ENCODE data around the gene ANO2.

Gene ANO2

DNA sequence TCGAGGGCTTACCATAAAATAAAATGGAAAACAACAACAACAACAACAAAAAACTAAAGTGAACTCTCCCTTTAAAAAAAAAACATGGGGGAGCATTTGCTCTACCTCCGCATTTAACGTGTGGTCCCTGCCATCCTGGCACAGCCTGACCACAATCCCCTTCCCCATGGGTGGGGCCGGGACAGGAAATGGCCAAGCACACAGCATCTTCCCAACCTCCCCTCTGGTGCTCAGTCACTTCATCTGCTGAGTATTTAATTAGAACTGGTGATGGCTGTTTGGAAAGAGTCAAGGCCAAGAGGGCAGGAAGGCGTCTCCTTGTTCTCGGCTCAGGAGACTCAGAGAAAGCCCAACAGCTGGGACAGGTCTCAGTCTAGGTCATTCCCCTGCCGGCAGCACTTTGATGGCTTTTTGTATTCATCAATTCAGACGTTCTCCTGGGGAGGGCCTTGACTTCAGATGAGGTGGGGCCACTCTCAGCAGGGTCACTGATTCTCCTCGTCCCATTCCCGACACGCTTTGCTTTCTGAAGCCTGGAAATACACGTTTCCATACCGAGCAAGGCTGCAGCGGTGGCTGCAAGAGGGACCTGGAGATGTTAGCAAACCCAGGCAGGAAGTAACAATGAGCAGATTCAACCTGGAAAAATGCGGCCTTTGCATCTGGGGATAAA, 44.4 kb downstream of the ANO2 start:
- Histone ChIP-seq H3K27ac (replicated peaks; ENCODE audit: low read length) (no peak overlapping the region), H2BK15ac (ENCODE audit: low read length) (no peak overlapping the region), H2BK120ac (ENCODE audit: low read depth, low read length) (no peak overlapping the region), H2AFZ (ENCODE audit: low read length) (peak overlapping the region; percentile 36), H3K14ac (ENCODE audit: low read length) (no peak overlapping the region), H3K9me3 (replicated peaks in 1 of 2; ENCODE audit: control insufficient read depth in 2 of 2, insufficient read depth in 1 of 2, low read depth in 1 of 2, low read length in 2 of 2) (no peaks in the 10 kb centered on the region), H3K27me3 (ENCODE audit: control insufficient read depth in 3 of 3, insufficient read depth in 3 of 3, low read depth in 1 of 3, low read length in 3 of 3) (no peaks in the 10 kb centered on the region), H2BK12ac (ENCODE audit: low read length) (no peak overlapping the region), H3K23ac (ENCODE audit: low read depth, low read length, poor library complexity) (no peak overlapping the region), H3K4me1 (ENCODE audit: control insufficient read depth in 2 of 2, insufficient read depth in 1 of 2, low read depth in 1 of 2, low read length in 2 of 2) (peaks cover 0 to 10% of the 10 kb centered on the region in 2 donors), H3K4me2 (ENCODE audit: insufficient read depth, low read length, poor library complexity, severe bottlenecking) (no peak overlapping the region), H3K9ac (ENCODE audit: low read depth, low read length, poor library complexity) (no peak overlapping the region), H3K79me1 (ENCODE audit: low read depth, low read length) (no peaks in the 10 kb centered on the region), H3K4me3 (ENCODE audit: low read length in 2 of 2) (no peak overlapping the region), H2BK5ac (ENCODE audit: low read length) (no peak overlapping the region), H2AK5ac (ENCODE audit: low read depth, low read length) (no peak overlapping the region), H3K18ac (ENCODE audit: low read length) (no peak overlapping the region), H4K91ac (ENCODE audit: low read depth, low read length, poor library complexity) (no peak overlapping the region), H4K8ac (ENCODE audit: low read depth, low read length) (no peak overlapping the region), H3K36me3 (replicated peaks in 1 of 2; ENCODE audit: control insufficient read depth in 2 of 2, insufficient read depth in 2 of 2, low read length in 2 of 2) (no peaks in the 10 kb centered on the region), H3K4ac (ENCODE audit: low read length) (no peak overlapping the region)
- no CpG with 5 or more reads among the region's 15 CpGs for WGBS, 2 donors (ENCODE audit: extremely low coverage in 2 of 2, insufficient read length in 2 of 2, insufficient replicate concordance in 1 of 2)
- no peak for DNase-seq (ENCODE audit: low spot score)

DNA sequence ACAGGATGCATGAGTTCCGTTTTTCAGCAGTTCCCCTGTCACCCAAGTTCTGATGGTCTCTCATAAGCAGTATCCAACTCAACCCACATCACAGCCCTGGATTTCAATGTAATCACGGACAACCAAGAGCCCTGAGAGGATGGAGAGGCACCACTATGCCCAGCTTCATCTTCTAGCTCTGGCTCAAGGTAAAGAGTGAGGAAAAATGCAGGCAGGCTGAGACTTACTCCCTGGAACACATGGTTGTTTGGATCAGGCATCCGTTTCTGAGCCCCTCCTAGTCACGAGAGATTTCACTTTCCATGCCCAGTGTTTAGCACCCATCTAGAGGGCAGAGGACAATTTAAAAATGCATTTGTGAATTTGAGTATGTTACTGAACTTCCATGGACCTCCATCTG, 45.0 kb downstream of the ANO2 start:
- Histone ChIP-seq H3K79me1 (ENCODE audit: low read depth, low read length) (no peaks in the 10 kb centered on the region), H4K91ac (ENCODE audit: low read depth, low read length, poor library complexity) (no peak overlapping the region), H2BK15ac (ENCODE audit: low read length) (no peak overlapping the region), H3K9me3 (replicated peaks in 1 of 2; ENCODE audit: control insufficient read depth in 2 of 2, insufficient read depth in 1 of 2, low read depth in 1 of 2, low read length in 2 of 2) (no peaks in the 10 kb centered on the region), H2AFZ (ENCODE audit: low read length) (no peak overlapping the region), H3K4me3 (ENCODE audit: low read length in 2 of 2) (no peak overlapping the region), H3K27me3 (ENCODE audit: control insufficient read depth in 3 of 3, insufficient read depth in 3 of 3, low read depth in 1 of 3, low read length in 3 of 3) (no peaks in the 10 kb centered on the region), H3K14ac (ENCODE audit: low read length) (no peak overlapping the region), H4K8ac (ENCODE audit: low read depth, low read length) (no peak overlapping the region), H3K9ac (ENCODE audit: low read depth, low read length, poor library complexity) (no peak overlapping the region), H3K4me1 (ENCODE audit: control insufficient read depth in 2 of 2, insufficient read depth in 1 of 2, low read depth in 1 of 2, low read length in 2 of 2) (peaks cover 0 to 10% of the 10 kb centered on the region in 2 donors), H3K23ac (ENCODE audit: low read depth, low read length, poor library complexity) (no peak overlapping the region), H3K36me3 (replicated peaks in 1 of 2; ENCODE audit: control insufficient read depth in 2 of 2, insufficient read depth in 2 of 2, low read length in 2 of 2) (no peaks in the 10 kb centered on the region), H3K4me2 (ENCODE audit: insufficient read depth, low read length, poor library complexity, severe bottlenecking) (no peak overlapping the region), H2AK5ac (ENCODE audit: low read depth, low read length) (no peak overlapping the region), H3K4ac (ENCODE audit: low read length) (no peak overlapping the region), H3K18ac (ENCODE audit: low read length) (no peak overlapping the region), H3K27ac (replicated peaks; ENCODE audit: low read length) (no peak overlapping the region), H2BK120ac (ENCODE audit: low read depth, low read length) (no peak overlapping the region), H2BK12ac (ENCODE audit: low read length) (no peak overlapping the region), H2BK5ac (ENCODE audit: low read length) (no peak overlapping the region)
- DNase-seq (ENCODE audit: low spot score), result no peak
- no CpG with 5 or more reads among the region's 4 CpGs for WGBS, 2 donors (ENCODE audit: extremely low coverage in 2 of 2, insufficient read length in 2 of 2, insufficient replicate concordance in 1 of 2)

DNA sequence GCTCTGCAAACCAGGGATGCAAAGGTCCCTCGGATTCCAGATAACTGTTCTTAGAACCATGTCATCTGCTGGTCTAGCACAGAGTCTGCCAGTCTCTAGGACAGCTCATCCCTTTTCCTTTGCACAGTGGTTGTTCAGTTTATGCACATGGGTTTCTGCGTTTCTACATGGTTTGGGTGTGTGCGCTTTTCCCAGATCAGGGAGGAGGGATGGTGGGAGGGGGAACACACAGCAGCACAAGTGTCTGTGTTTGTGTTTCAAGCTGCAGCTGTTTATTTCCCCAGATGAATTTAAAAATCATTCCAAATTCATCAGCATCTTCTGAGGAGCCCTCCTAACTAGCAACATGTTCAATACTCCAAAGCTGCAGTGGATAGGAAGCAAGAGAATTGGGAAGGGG, 45.4 kb downstream of the ANO2 start:
- no peak overlapping the region for H4K91ac ChIP-seq (ENCODE audit: low read depth, low read length, poor library complexity)
- no peak overlapping the region for H2AK5ac ChIP-seq (ENCODE audit: low read depth, low read length)

DNA sequence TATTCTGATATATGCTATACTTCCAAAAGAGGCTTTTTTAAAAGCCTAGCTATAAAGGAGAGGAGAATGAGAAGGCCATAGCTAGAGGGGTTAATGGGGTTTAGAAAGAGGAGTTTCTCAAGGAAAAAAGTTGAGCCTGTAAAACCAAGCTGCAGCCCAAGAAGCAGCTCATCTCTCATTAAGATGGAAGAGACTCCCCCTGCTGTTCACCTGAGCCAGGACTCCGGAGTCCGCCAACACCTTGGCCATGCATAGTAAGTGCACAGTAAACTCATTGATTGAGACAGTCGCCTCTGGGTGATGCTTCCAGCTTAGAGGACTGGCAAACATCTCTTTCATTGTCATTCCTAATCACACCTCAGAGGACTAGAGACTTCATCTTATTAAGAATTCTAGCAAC, 46.2 kb downstream of the ANO2 start:
- Histone ChIP-seq H3K36me3 (replicated peaks in 1 of 2; ENCODE audit: control insufficient read depth in 2 of 2, insufficient read depth in 2 of 2, low read length in 2 of 2) (no peaks in the 10 kb centered on the region), H3K18ac (ENCODE audit: low read length) (no peak overlapping the region), H3K4me3 (ENCODE audit: low read length in 2 of 2) (no peak overlapping the region), H2BK12ac (ENCODE audit: low read length) (no peak overlapping the region), H3K9ac (ENCODE audit: low read depth, low read length, poor library complexity) (no peak overlapping the region), H2AK5ac (ENCODE audit: low read depth, low read length) (no peak overlapping the region), H4K91ac (ENCODE audit: low read depth, low read length, poor library complexity) (no peak overlapping the region), H3K9me3 (replicated peaks in 1 of 2; ENCODE audit: control insufficient read depth in 2 of 2, insufficient read depth in 1 of 2, low read depth in 1 of 2, low read length in 2 of 2) (no peaks in the 10 kb centered on the region), H2BK120ac (ENCODE audit: low read depth, low read length) (no peak overlapping the region), H3K14ac (ENCODE audit: low read length) (no peak overlapping the region), H2BK5ac (ENCODE audit: low read length) (no peak overlapping the region), H3K79me1 (ENCODE audit: low read depth, low read length) (no peaks in the 10 kb centered on the region), H3K4me2 (ENCODE audit: insufficient read depth, low read length, poor library complexity, severe bottlenecking) (no peak overlapping the region), H2AFZ (ENCODE audit: low read length) (no peak overlapping the region), H2BK15ac (ENCODE audit: low read length) (no peak overlapping the region), H3K4ac (ENCODE audit: low read length) (no peak overlapping the region), H3K23ac (ENCODE audit: low read depth, low read length, poor library complexity) (no peak overlapping the region), H3K27ac (replicated peaks; ENCODE audit: low read length) (no peak overlapping the region), H3K4me1 (ENCODE audit: control insufficient read depth in 2 of 2, insufficient read depth in 1 of 2, low read depth in 1 of 2, low read length in 2 of 2) (peaks cover 0 to 10% of the 10 kb centered on the region in 2 donors), H4K8ac (ENCODE audit: low read depth, low read length) (no peak overlapping the region), H3K27me3 (ENCODE audit: control insufficient read depth in 3 of 3, insufficient read depth in 3 of 3, low read depth in 1 of 3, low read length in 3 of 3) (no peaks in the 10 kb centered on the region)
- no peak for DNase-seq (ENCODE audit: low spot score)
- no CpG with 5 or more reads among the region's 3 CpGs for whole genome bisulfite sequencing, 2 donors (ENCODE audit: extremely low coverage in 2 of 2, insufficient read length in 2 of 2, insufficient replicate concordance in 1 of 2)

More for the DNA sequence above, 45.4 kb downstream of the ANO2 start:
- Histone ChIP-seq H3K9me3 (replicated peaks in 1 of 2; ENCODE audit: control insufficient read depth in 2 of 2, insufficient read depth in 1 of 2, low read depth in 1 of 2, low read length in 2 of 2) (no peaks in the 10 kb centered on the region), H2BK5ac (ENCODE audit: low read length) (no peak overlapping the region), H3K4ac (ENCODE audit: low read length) (no peak overlapping the region), H3K14ac (ENCODE audit: low read length) (no peak overlapping the region), H3K36me3 (replicated peaks in 1 of 2; ENCODE audit: control insufficient read depth in 2 of 2, insufficient read depth in 2 of 2, low read length in 2 of 2) (no peaks in the 10 kb centered on the region), H3K23ac (ENCODE audit: low read depth, low read length, poor library complexity) (no peak overlapping the region), H2AFZ (ENCODE audit: low read length) (no peak overlapping the region), H2BK15ac (ENCODE audit: low read length) (no peak overlapping the region), H3K27ac (replicated peaks; ENCODE audit: low read length) (no peak overlapping the region), H3K4me2 (ENCODE audit: insufficient read depth, low read length, poor library complexity, severe bottlenecking) (no peak overlapping the region), H4K8ac (ENCODE audit: low read depth, low read length) (no peak overlapping the region), H3K9ac (ENCODE audit: low read depth, low read length, poor library complexity) (no peak overlapping the region), H2BK12ac (ENCODE audit: low read length) (no peak overlapping the region), H3K4me3 (ENCODE audit: low read length in 2 of 2) (no peak overlapping the region), H3K27me3 (ENCODE audit: control insufficient read depth in 3 of 3, insufficient read depth in 3 of 3, low read depth in 1 of 3, low read length in 3 of 3) (no peaks in the 10 kb centered on the region), H3K4me1 (ENCODE audit: control insufficient read depth in 2 of 2, insufficient read depth in 1 of 2, low read depth in 1 of 2, low read length in 2 of 2) (peaks cover 0 to 10% of the 10 kb centered on the region in 2 donors), H3K18ac (ENCODE audit: low read length) (no peak overlapping the region), H3K79me1 (ENCODE audit: low read depth, low read length) (no peaks in the 10 kb centered on the region), H2BK120ac (ENCODE audit: low read depth, low read length) (no peak overlapping the region)
- DNase-seq (ENCODE audit: low spot score), result no peak
- no CpG with 5 or more reads among the region's 3 CpGs for WGBS, 2 donors (ENCODE audit: extremely low coverage in 2 of 2, insufficient read length in 2 of 2, insufficient replicate concordance in 1 of 2)
